H9 (cell line): ENCODE results near the gene NBEAL1. TPM values are rescaled to one million over a fixed set of nuclear protein-coding genes. Genes with fewer than 3 reads are reported as not detected.
A peak's percentile ranks its signal among the peaks of the same experiment; 100 is the strongest.
"Not testable (repeated sequence)": the region's sequence is repeated elsewhere in the genome, so short reads cannot be mapped to it uniquely, and the experiment has no call there.

Experiments used
- DNase-seq: peaks from one replicate; pipeline ENCODE4 v3.0.0-alpha.2; 2017
- H2AFZ ChIP-seq: one replicate; pipeline ENCODE4 v1.6.1; 2013; ENCODE audit warnings: mild to moderate bottlenecking, low read length, control low read depth, moderate library complexity
- H2AK5ac ChIP-seq: 2 replicates; pipeline ENCODE4 v1.6.1; 2013; ENCODE audit warnings: low read length, control low read depth, mixed read lengths; ENCODE audit not compliant: insufficient read length
- H2BK120ac ChIP-seq: one replicate; pipeline ENCODE4 v1.6.1; 2013; ENCODE audit warnings: low read depth, mild to moderate bottlenecking, low read length, control low read depth, inconsistent platforms; ENCODE audit not compliant: poor library complexity, severe bottlenecking
- H2BK12ac ChIP-seq: 2 replicates; pipeline ENCODE4 v1.6.1; 2013; ENCODE audit warnings: low read length, control low read depth, mixed read lengths, low read depth; ENCODE audit not compliant: insufficient read length
- H2BK15ac ChIP-seq: 2 replicates; pipeline ENCODE4 v1.6.1; 2013; ENCODE audit warnings: low read depth, low read length, control low read depth
- H2BK20ac ChIP-seq: one replicate; pipeline ENCODE4 v1.6.1; 2013; ENCODE audit warnings: low read depth, mild to moderate bottlenecking, low read length, control low read depth, inconsistent platforms; ENCODE audit not compliant: poor library complexity, severe bottlenecking
- H2BK5ac ChIP-seq: 2 replicates; pipeline ENCODE4 v1.6.1; 2013; ENCODE audit warnings: low read length, control low read depth, mixed read lengths; ENCODE audit not compliant: insufficient read length
- H3K14ac ChIP-seq: 2 replicates; pipeline ENCODE4 v1.6.1; 2013; ENCODE audit warnings: low read length, control low read depth; ENCODE audit not compliant: insufficient read depth
- H3K18ac ChIP-seq: 2 replicates; pipeline ENCODE4 v1.6.1; 2013; ENCODE audit warnings: low read depth, mild to moderate bottlenecking, mixed read lengths, low read length, control low read depth; ENCODE audit not compliant: insufficient read length
- H3K23ac ChIP-seq: 2 replicates; pipeline ENCODE4 v1.6.1; 2013; ENCODE audit warnings: low read length, control low read depth, mixed read lengths, low read depth; ENCODE audit not compliant: insufficient read length
- H3K23me2 ChIP-seq: 2 replicates; pipeline ENCODE4 v1.6.1; 2013; ENCODE audit warnings: low read depth, mild to moderate bottlenecking, mixed read lengths, low read length, control low read depth; ENCODE audit not compliant: insufficient read length, poor library complexity, severe bottlenecking
- H3K27ac ChIP-seq: 2 replicates; pipeline ENCODE4 v1.5.1; 2013; ENCODE audit warnings: low read length, control low read depth, mixed read lengths, low read depth; ENCODE audit not compliant: insufficient read length
- H3K27me3 ChIP-seq: 2 replicates; pipeline ENCODE4 v1.6.1; 2013; ENCODE audit warnings: low read length, control low read depth, inconsistent platforms; ENCODE audit not compliant: insufficient read depth
- H3K4ac ChIP-seq: 2 replicates; pipeline ENCODE4 v1.6.1; 2013; ENCODE audit warnings: low read depth, mild to moderate bottlenecking, control low read depth, inconsistent platforms, low read length, moderate library complexity
- H3K4me1 ChIP-seq: 2 replicates; pipeline ENCODE4 v1.6.1; 2013; ENCODE audit warnings: low read length, control low read depth, inconsistent platforms; ENCODE audit not compliant: insufficient read depth
- H3K4me2 ChIP-seq: 2 replicates; pipeline ENCODE4 v1.6.1; 2013; ENCODE audit warnings: low read length, control low read depth, mixed read lengths; ENCODE audit not compliant: insufficient read length, insufficient read depth
- H3K56ac ChIP-seq: 2 replicates; pipeline ENCODE4 v1.6.1; 2013; ENCODE audit warnings: low read depth, mild to moderate bottlenecking, mixed read lengths, low read length, control low read depth; ENCODE audit not compliant: insufficient read length
- H3K79me1 ChIP-seq: 2 replicates; pipeline ENCODE4 v1.6.1; 2013; ENCODE audit warnings: low read depth, mild to moderate bottlenecking, moderate library complexity, low read length, control low read depth, inconsistent platforms; ENCODE audit not compliant: insufficient read depth, poor library complexity, severe bottlenecking
- H3K79me2 ChIP-seq: 2 replicates; pipeline ENCODE4 v1.6.1; 2013; ENCODE audit warnings: low read length, control low read depth, inconsistent platforms; ENCODE audit not compliant: insufficient read depth
- H3K9ac ChIP-seq: 2 replicates; pipeline ENCODE4 v1.6.1; 2013; ENCODE audit warnings: low read length, control low read depth, mixed read lengths; ENCODE audit not compliant: insufficient read length; ENCODE audit errors: extremely low read depth
- H3K9me3 ChIP-seq: one replicate; pipeline ENCODE4 v1.6.1; 2013; ENCODE audit warnings: low read depth, low read length, inconsistent platforms; ENCODE audit not compliant: control insufficient read depth
- H3T11ph ChIP-seq: one replicate; pipeline ENCODE4 v1.6.1; 2013; ENCODE audit warnings: mild to moderate bottlenecking, low read length, control low read depth, inconsistent platforms
- H4K20me1 ChIP-seq: one replicate; pipeline ENCODE4 v1.6.1; 2013; ENCODE audit not compliant: control insufficient read depth, insufficient read length, insufficient read depth
- H4K5ac ChIP-seq: 2 replicates; pipeline ENCODE4 v1.6.1; 2013; ENCODE audit warnings: low read depth, mild to moderate bottlenecking, mixed read lengths, low read length, control low read depth; ENCODE audit not compliant: insufficient read length
- H4K8ac ChIP-seq: replicated peaks from 2 replicates; pipeline ENCODE4 v1.6.1; 2013; ENCODE audit warnings: low read length, control low read depth, mixed read lengths, low read depth; ENCODE audit not compliant: insufficient read length
- H4K91ac ChIP-seq: 2 replicates; pipeline ENCODE4 v1.6.1; 2013; ENCODE audit warnings: low read depth, mild to moderate bottlenecking, moderate library complexity, mixed read lengths, low read length, control low read depth; ENCODE audit not compliant: insufficient read length
- H3K27ac Mint-ChIP-seq, 3 experiments: 2 replicates in 2 of 3; 3 replicates in 1 of 3; pipeline ENCODE4 v1.8.0; 2020 to 2021; ENCODE audit warnings: mixed read lengths in 3 of 3, mild to moderate bottlenecking in 1 of 3, moderate library complexity in 1 of 3
- H3K27me3 Mint-ChIP-seq: 2 replicates; pipeline ENCODE4 v1.8.0; 2021; ENCODE audit warnings: low read depth, mild to moderate bottlenecking, moderate library complexity, mixed read lengths
- H3K36me3 Mint-ChIP-seq, 3 experiments: 2 replicates in 2 of 3; 3 replicates in 1 of 3; pipeline ENCODE4 v1.8.0; 2020 to 2021; ENCODE audit warnings: low read depth in 3 of 3, mixed read lengths in 3 of 3; ENCODE audit not compliant: insufficient read depth in 1 of 3
- H3K4me1 Mint-ChIP-seq, 2 experiments: 2 replicates each; pipeline ENCODE4 v1.8.0; 2020; ENCODE audit warnings: mixed read lengths in 2 of 2
- H3K4me3 Mint-ChIP-seq, 2 experiments: 2 replicates in 1 of 2; 3 replicates in 1 of 2; pipeline ENCODE4 v1.8.0; 2020 to 2021; ENCODE audit warnings: mild to moderate bottlenecking in 2 of 2, mixed read lengths in 2 of 2, moderate library complexity in 1 of 2
- H3K9me3 Mint-ChIP-seq, 2 experiments: 2 replicates in 1 of 2; 3 replicates in 1 of 2; pipeline ENCODE4 v1.8.0; 2020; ENCODE audit warnings: mild to moderate bottlenecking in 2 of 2, mixed read lengths in 2 of 2, moderate library complexity in 1 of 2
- WGBS: extraction: QIAGEN DNeasy Blood & Tissue Kit; methylation state at CpG from one replicate; pipeline ENCODE4 v1.1.7; 2013; ENCODE audit warnings: missing lambda C conversion rate, low lambda C conversion rate, mixed read lengths; ENCODE audit not compliant: insufficient read length; ENCODE audit errors: extremely low coverage; 5-methylcytosine and 5-hydroxymethylcytosine counted together
- total RNA-seq: library from RNA; stranded (reverse); gene quantifications from 2 replicates; pipeline ENCODE4 v1.2.1, GENCODE V29; 2021
- TF ChIP-seq, protein P1 (sequence below): fragments of 200-600 bp; sonication (generic); conservative IDR thresholded peaks from 3 replicates; pipeline ENCODE4 v1.8.0; 2021; ENCODE audit warnings: antibody characterized with exemption, mild to moderate bottlenecking

NBEAL1 gene
- total RNA-seq, 1 experiment from 2014 or later, result 10.1 TPM

DNA sequence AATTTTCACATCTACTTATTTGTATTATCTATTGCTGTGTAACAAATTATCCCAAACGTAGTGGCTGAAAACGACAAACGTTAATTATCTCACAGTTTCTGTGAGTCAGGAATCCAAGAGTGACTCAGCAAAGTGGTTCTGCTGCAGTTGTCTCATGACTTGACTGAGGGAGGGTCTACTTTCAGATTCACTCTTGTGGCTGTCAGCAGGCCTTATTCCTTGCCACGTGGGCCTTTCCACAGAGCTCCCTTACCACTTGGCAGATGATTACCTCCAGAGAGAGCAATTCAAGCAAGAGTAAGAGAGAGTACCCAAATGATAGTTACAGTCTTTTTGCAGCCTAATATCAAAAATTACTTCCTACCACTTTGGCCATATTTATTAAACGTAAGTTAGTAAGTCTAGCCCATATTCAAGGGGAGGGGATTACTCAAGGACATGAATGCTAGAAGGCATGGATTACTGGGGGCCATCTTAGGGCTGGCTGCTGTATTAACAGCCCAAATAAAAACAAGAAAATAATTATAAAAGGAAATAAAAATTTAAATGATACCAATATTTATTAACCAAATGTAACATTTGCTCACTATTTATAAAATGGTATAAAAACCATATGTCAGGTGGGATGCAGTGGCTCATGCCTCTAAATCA is 48.7 kb upstream of the NBEAL1 start:
- Histone ChIP-seq H2AFZ (no peak overlapping the region), H4K20me1 (no peaks in the 10 kb centered on the region), H3K27me3 (no peaks in the 10 kb centered on the region), H4K5ac (no peak overlapping the region), H4K8ac (no peak overlapping the region), H3K4ac (no peak overlapping the region), H2BK12ac (no peak overlapping the region), H3T11ph (no peak overlapping the region), H3K27ac (no peak overlapping the region), H2BK20ac (no peak overlapping the region), H3K79me1 (no peaks in the 10 kb centered on the region), H2BK120ac (no peak overlapping the region), H3K23me2 (no peaks in the 10 kb centered on the region), H3K23ac (no peak overlapping the region), H3K9ac (no peak overlapping the region), H4K91ac (no peak overlapping the region), H3K79me2 (no peaks in the 10 kb centered on the region), H3K14ac (no peak overlapping the region), H3K56ac (no peak overlapping the region), H2BK15ac (no peak overlapping the region), H3K4me2 (no peak overlapping the region), H3K9me3 (no peaks in the 10 kb centered on the region), H2AK5ac (no peak overlapping the region), H3K18ac (no peak overlapping the region), H2BK5ac (no peak overlapping the region), H3K4me1 (no peaks in the 10 kb centered on the region)
- DNase-seq, result peak; percentile 42
- H3K9me3 Mint-ChIP-seq, result no peaks in the 10 kb centered on the region
- no peaks in the 10 kb centered on the region for H3K36me3 Mint-ChIP-seq
- whole genome bisulfite sequencing, result no CpG with 5 or more reads among the region's 5 CpGs
- H3K4me1 Mint-ChIP-seq, result peaks cover 4% of the 10 kb centered on the region in 2 experiments
- TF ChIP-seq, protein P1, sequence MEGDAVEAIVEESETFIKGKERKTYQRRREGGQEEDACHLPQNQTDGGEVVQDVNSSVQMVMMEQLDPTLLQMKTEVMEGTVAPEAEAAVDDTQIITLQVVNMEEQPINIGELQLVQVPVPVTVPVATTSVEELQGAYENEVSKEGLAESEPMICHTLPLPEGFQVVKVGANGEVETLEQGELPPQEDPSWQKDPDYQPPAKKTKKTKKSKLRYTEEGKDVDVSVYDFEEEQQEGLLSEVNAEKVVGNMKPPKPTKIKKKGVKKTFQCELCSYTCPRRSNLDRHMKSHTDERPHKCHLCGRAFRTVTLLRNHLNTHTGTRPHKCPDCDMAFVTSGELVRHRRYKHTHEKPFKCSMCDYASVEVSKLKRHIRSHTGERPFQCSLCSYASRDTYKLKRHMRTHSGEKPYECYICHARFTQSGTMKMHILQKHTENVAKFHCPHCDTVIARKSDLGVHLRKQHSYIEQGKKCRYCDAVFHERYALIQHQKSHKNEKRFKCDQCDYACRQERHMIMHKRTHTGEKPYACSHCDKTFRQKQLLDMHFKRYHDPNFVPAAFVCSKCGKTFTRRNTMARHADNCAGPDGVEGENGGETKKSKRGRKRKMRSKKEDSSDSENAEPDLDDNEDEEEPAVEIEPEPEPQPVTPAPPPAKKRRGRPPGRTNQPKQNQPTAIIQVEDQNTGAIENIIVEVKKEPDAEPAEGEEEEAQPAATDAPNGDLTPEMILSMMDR, result no peak
- no peaks in the 10 kb centered on the region for H3K27me3 Mint-ChIP-seq
- H3K4me3 Mint-ChIP-seq, result no peak overlapping the region
- H3K27ac Mint-ChIP-seq, result peak overlapping the region in 2 of 3 experiments; percentile 24 to 59; a peak in 3 of 7 replicates

DNA sequence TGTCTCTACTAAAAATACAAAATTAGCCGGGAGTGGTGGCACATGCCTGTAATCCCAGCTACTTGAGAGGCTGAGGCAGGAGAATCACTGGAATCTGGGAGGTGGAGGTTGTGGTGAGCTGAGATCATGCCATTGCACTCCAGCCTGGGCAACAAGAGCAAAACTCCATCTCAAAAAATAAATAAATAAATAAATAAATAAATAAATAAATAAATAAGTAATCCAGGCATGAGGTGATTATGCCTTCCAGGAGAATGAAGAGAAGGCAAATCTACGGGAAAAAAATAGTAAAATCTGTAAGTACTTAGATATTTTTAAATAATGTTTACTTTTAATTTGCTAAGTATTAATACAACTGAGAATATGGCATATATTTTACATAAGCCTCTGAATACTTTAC is 45.3 kb upstream of the NBEAL1 start:
- not testable (repeated sequence) for H3K56ac ChIP-seq, H3K79me2 ChIP-seq, H3K23ac ChIP-seq, H4K91ac ChIP-seq, H3K9me3 ChIP-seq, H2AK5ac ChIP-seq, H3K27me3 Mint-ChIP-seq, H3K4me2 ChIP-seq, H2BK20ac ChIP-seq, H3K4me1 ChIP-seq, H4K20me1 ChIP-seq, H2BK15ac ChIP-seq, H3K4ac ChIP-seq, H3K14ac ChIP-seq, H3K36me3 Mint-ChIP-seq, H3K9ac ChIP-seq, H4K5ac ChIP-seq, DNase-seq, H3K4me3 Mint-ChIP-seq, H3K79me1 ChIP-seq, H4K8ac ChIP-seq, H3K27ac ChIP-seq, H3K18ac ChIP-seq, H3T11ph ChIP-seq, H3K9me3 Mint-ChIP-seq, H2BK5ac ChIP-seq, H2AFZ ChIP-seq, H3K27me3 ChIP-seq, H3K23me2 ChIP-seq, H3K4me1 Mint-ChIP-seq, H2BK120ac ChIP-seq, H3K27ac Mint-ChIP-seq, H2BK12ac ChIP-seq
- no CpG with 5 or more reads among the region's 2 CpGs for WGBS
